HepG2 (cell line): ENCODE results near the gene RHOT2. TPM values are rescaled to one million over a fixed set of nuclear protein-coding genes. Genes with fewer than 3 reads are reported as not detected.

Experiments
- ARID4A ChIP-seq: sonication (generic); formaldehyde crosslinking; IDR thresholded peaks from 2 replicates; pipeline ENCODE4 v1.5.0; 2020; ENCODE audit warnings: mild to moderate bottlenecking, missing genetic modification reagents, borderline replicate concordance
- HNRNPUL1 ChIP-seq: fragments of 200-400 bp; formaldehyde crosslinking; IDR thresholded peaks from 2 replicates; pipeline ENCODE4 v1.6.1; 2017; ENCODE audit warnings: low read depth, mild to moderate bottlenecking, low read length, moderate library complexity
- KDM1A ChIP-seq: IDR thresholded peaks from 2 replicates; pipeline ENCODE4 v1.6.1; 2016; ENCODE audit warnings: missing compliant biosample characterization
- MAFG ChIP-seq: sonication (generic); formaldehyde crosslinking; IDR thresholded peaks from 2 replicates; pipeline ENCODE4 v1.5.1; 2020; ENCODE audit warnings: mild to moderate bottlenecking, missing genetic modification reagents
- NFYB ChIP-seq: sonication (generic); formaldehyde crosslinking; IDR thresholded peaks from 2 replicates; pipeline ENCODE4 v1.4.0; 2020; ENCODE audit warnings: missing genetic modification reagents
- PHB2 ChIP-seq: fragments of 450-650 bp; IDR thresholded peaks from 2 replicates; pipeline ENCODE4 v1.6.1; 2018; ENCODE audit not compliant: partially characterized antibody
- TRIM22 ChIP-seq: fragments of 450-650 bp; IDR thresholded peaks from 2 replicates; pipeline ENCODE4 v1.6.1; 2017
- ZBTB49 ChIP-seq: sonication (generic); formaldehyde crosslinking; IDR thresholded peaks from 2 replicates; pipeline ENCODE4 v1.4.0; 2020; ENCODE audit warnings: missing genetic modification reagents, borderline replicate concordance
- ZNF547 ChIP-seq: sonication (generic); formaldehyde crosslinking; IDR thresholded peaks from 2 replicates; pipeline ENCODE4 v1.5.1; 2020; ENCODE audit warnings: mild to moderate bottlenecking, missing genetic modification reagents
- polyA plus RNA-seq, 8 experiments: library from polyadenylated mRNA; depleted of rRNA in 3 of 8; stranded (reverse) in 7 of 8; unstranded in 1 of 8; fragments of >200 nt; fragmentation: Illumina TruSeq in 4 of 8; extraction: Trizol in 4 of 8; gene quantifications; 2 replicates each; pipeline versions ENCODE4 v1.2.1 to v1.2.3, GENCODE V29; 2011 to 2016; ENCODE audit warnings: low read depth in 4 of 8, missing spikeins in 1 of 8, mixed read lengths in 1 of 8; ENCODE audit not compliant: insufficient read depth in 1 of 8
- total RNA-seq, 5 experiments: library from RNA; depleted of rRNA; stranded (reverse); fragments of >200 nt; fragmentation: Illumina TruSeq; extraction: Trizol; gene quantifications; 2 replicates each; pipeline ENCODE4 v1.2.3, GENCODE V29; 2016; ENCODE audit warnings: low read depth in 1 of 5

RHOT2 gene
- total and polyA plus RNA-seq, 2 of the 13 experiments (the other 11 are each of a cell fraction or from before 2014, with no cell fraction given): 63.6 to 76.9 TPM

GRCh38 chr16:715477-716199 lies 47.7 kb downstream of the RHOT2 start (continued):
- TF ChIP-seq ARID4A (CRISPR knock-in tag) (no peak), KDM1A (CRISPR knock-in tag) (no peak), NFYB (CRISPR knock-in tag) (no peak), ZBTB49 (no peak), HNRNPUL1 (no peak), PHB2 (no peak), MAFG (CRISPR knock-in tag) (no peak), TRIM22 (no peak), ZNF547 (CRISPR knock-in tag) (no peak)
